Ishikawa (cell line): ENCODE results near the gene GLYATL1.

Experiments
- CEBPB ChIP-seq: IDR thresholded peaks from 2 replicates; pipeline ENCODE4 v1.6.1; 2012
- CREB1 ChIP-seq: IDR thresholded peaks from 2 replicates; pipeline ENCODE4 v1.6.1; 2012; ENCODE audit warnings: low read depth
- EGR1 ChIP-seq: IDR thresholded peaks from 2 replicates; pipeline ENCODE4 v1.6.1; 2012
- EP300 ChIP-seq: IDR thresholded peaks from 2 replicates; pipeline ENCODE4 v1.6.1; 2012; ENCODE audit warnings: borderline replicate concordance
- FOXM1 ChIP-seq: IDR thresholded peaks from 2 replicates; pipeline ENCODE4 v1.6.1; 2012; ENCODE audit warnings: low read depth, borderline replicate concordance
- NFIC ChIP-seq: IDR thresholded peaks from 2 replicates; pipeline ENCODE4 v1.6.1; 2012
- RAD21 ChIP-seq: IDR thresholded peaks from 2 replicates; pipeline ENCODE4 v1.6.1; 2012; ENCODE audit warnings: low read depth
- TAF1 ChIP-seq: IDR thresholded peaks from 2 replicates; pipeline ENCODE4 v1.6.1; 2012; ENCODE audit warnings: low read depth, mild to moderate bottlenecking
- TCF12 ChIP-seq: IDR thresholded peaks from 2 replicates; pipeline ENCODE4 v1.6.1; 2012; ENCODE audit warnings: low read depth
- TEAD4 ChIP-seq: IDR thresholded peaks from 2 replicates; pipeline ENCODE4 v1.6.1; 2012
- YY1 ChIP-seq: IDR thresholded peaks from 2 replicates; pipeline ENCODE4 v1.6.1; 2012; ENCODE audit warnings: low read depth
- ZBTB7A ChIP-seq: IDR thresholded peaks from 2 replicates; pipeline ENCODE4 v1.6.1; 2012; ENCODE audit warnings: low read depth
- TF ChIP-seq, protein P1 (sequence below): IDR thresholded peaks from 2 replicates; pipeline ENCODE4 v1.6.1; 2012; ENCODE audit warnings: low read depth, mild to moderate bottlenecking
- TF ChIP-seq, protein P2 (sequence below): IDR thresholded peaks from 2 replicates; pipeline ENCODE4 v1.6.1; 2012
- TF ChIP-seq, protein P3 (sequence below): IDR thresholded peaks from 2 replicates; pipeline ENCODE4 v1.6.1; 2012

GLYATL1 gene

DNA sequence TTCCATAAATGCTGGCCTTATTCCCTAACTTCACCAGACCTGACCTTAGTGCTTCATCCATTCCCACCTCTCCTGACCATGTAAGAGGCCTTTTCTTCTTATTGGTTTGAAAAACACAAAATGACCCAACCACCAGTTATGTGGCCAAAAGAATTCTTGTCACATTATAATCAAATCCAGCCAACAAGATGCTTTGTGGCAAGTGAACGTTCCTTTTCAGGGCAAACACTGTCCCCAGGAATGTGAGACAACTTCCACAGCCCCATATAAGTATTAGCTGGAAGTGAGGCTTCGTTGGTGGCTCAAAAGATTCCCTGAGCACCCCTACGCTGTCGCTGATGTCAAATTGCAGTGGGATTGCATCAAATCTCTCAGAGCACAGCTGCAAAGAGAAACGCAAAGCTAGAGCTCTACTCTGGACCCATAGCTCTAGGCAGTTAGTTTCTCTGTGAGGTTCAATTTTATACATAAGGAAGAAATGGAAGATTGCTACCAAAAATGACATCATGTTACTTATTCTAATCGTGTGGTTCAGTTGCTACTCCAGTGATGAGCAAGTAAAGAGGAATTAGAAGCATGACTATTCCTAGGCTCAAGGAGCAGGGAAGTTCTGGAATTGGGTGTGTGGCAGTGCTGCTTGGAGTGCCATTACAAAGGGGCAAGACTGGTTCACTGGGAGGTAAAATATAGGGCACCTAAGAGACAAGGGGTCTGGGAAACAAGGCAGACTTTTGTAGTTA lies 26.1 kb downstream of the GLYATL1 start:
- no peak for TF ChIP-seq EGR1
- no peak for TF ChIP-seq EP300
- no peak for TF ChIP-seq CREB1
- no peak for TF ChIP-seq RAD21
- TF ChIP-seq NFIC = no peak
- TF ChIP-seq, protein P1, sequence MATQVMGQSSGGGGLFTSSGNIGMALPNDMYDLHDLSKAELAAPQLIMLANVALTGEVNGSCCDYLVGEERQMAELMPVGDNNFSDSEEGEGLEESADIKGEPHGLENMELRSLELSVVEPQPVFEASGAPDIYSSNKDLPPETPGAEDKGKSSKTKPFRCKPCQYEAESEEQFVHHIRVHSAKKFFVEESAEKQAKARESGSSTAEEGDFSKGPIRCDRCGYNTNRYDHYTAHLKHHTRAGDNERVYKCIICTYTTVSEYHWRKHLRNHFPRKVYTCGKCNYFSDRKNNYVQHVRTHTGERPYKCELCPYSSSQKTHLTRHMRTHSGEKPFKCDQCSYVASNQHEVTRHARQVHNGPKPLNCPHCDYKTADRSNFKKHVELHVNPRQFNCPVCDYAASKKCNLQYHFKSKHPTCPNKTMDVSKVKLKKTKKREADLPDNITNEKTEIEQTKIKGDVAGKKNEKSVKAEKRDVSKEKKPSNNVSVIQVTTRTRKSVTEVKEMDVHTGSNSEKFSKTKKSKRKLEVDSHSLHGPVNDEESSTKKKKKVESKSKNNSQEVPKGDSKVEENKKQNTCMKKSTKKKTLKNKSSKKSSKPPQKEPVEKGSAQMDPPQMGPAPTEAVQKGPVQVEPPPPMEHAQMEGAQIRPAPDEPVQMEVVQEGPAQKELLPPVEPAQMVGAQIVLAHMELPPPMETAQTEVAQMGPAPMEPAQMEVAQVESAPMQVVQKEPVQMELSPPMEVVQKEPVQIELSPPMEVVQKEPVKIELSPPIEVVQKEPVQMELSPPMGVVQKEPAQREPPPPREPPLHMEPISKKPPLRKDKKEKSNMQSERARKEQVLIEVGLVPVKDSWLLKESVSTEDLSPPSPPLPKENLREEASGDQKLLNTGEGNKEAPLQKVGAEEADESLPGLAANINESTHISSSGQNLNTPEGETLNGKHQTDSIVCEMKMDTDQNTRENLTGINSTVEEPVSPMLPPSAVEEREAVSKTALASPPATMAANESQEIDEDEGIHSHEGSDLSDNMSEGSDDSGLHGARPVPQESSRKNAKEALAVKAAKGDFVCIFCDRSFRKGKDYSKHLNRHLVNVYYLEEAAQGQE = no peak
- TF ChIP-seq YY1 = no peak
- no peak for TF ChIP-seq ZBTB7A
- TF ChIP-seq TEAD4 = no peak

DNA sequence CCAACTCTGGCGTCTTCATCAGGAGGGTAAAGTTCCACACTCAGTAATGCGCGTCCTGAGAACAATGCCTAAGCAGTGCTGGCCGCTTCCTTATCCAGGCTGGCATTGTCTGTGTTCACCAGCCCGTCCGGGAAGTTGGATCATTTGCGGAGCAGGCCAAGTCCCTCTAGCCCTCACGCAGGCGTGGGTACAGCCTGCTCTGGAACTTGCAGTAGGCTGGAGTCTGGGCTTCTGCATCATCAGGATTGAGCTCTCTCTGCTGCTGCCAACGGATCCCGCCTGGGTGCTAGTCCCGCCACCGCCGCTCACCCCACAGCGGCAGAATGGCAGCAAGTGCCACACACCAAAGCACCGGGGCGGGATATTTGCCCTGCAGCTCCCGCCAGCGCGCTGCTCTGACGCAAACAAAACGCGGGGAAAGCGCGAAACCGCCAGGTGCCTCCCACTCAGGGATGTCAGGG lies 29.0 kb downstream of the GLYATL1 start:
- TF ChIP-seq CEBPB (no peak), TEAD4 (no peak), TCF12 (no peak), RAD21 (no peak), EP300 (no peak), TAF1 (no peak), FOXM1 (no peak), NFIC (no peak)
- TF ChIP-seq, protein P2, sequence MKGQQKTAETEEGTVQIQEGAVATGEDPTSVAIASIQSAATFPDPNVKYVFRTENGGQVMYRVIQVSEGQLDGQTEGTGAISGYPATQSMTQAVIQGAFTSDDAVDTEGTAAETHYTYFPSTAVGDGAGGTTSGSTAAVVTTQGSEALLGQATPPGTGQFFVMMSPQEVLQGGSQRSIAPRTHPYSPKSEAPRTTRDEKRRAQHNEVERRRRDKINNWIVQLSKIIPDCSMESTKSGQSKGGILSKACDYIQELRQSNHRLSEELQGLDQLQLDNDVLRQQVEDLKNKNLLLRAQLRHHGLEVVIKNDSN = no peak
- TF ChIP-seq, protein P3, sequence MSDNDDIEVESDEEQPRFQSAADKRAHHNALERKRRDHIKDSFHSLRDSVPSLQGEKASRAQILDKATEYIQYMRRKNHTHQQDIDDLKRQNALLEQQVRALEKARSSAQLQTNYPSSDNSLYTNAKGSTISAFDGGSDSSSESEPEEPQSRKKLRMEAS = no peak

DNA sequence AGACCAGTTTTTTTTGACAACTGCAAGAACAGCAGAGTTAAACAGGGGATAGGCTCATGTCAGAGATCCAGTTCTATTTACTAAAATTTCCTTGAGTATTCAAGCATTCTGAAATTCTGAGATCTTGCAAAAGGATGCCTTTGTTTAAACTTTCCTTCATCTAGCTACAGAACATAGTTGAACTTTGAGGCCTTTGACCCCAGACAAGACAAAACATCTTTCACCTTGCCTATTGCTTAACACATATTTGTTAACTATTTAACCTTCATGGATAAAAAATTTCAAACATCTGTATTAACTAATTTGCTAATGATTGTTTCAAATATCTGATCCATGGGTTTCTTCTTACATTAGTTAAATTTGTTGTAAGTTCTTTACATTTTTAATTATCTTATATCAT lies 38.2 kb downstream of the GLYATL1 start:
- TF ChIP-seq EP300 (no peak), EGR1 (no peak), TAF1 (no peak), YY1 (no peak), ZBTB7A (no peak), CREB1 (no peak), TCF12 (no peak), TEAD4 (no peak), RAD21 (no peak), NFIC (no peak), CEBPB (no peak), FOXM1 (no peak)
- TF ChIP-seq, protein P3 = no peak
- TF ChIP-seq, protein P1 = no peak
- TF ChIP-seq, protein P2 = no peak

DNA sequence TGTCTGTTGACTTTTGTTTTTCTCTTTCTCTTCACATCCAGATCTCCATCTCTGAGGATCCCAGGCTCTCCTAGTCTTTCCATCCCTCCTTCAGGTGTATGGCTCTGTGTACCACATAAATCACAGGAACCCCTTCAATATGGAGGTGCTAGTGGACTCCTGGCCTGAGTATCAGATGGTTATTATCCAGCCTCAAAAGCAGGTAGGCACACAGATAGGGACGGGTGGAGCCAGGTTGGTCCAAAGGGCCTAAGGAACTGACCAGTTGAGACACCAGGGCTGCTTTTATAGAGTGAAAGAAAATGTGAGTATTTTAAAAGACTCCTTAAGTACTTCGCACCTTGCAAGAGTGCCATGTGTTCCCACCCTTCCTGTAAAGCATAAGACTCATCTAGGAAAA lies 39.9 kb downstream of the GLYATL1 start:
- TF ChIP-seq FOXM1 = no peak
- TF ChIP-seq, protein P2 = no peak
- TF ChIP-seq, protein P1 = no peak
- no peak for TF ChIP-seq TCF12
- no peak for TF ChIP-seq EP300
- TF ChIP-seq TEAD4 = no peak
- TF ChIP-seq CEBPB = no peak
- TF ChIP-seq, protein P3 = no peak
- TF ChIP-seq NFIC = no peak
- no peak for TF ChIP-seq CREB1
- TF ChIP-seq RAD21 = no peak
- TF ChIP-seq TAF1 = no peak
- TF ChIP-seq ZBTB7A = no peak
- no peak for TF ChIP-seq EGR1
- TF ChIP-seq YY1 = no peak
